ENCODE data around the gene TADA2A.

The TADA2A gene

GRCh38 chr17:37463039-37463438 is 56.4 kb downstream of the TADA2A start:
- DNase-seq (ENCODE audit: extremely low spot score) = no peak
- POLR2A ChIA-PET = no interaction called here
- CTCF ChIA-PET = interaction anchor here (1.2 kb wide), 1 partner anchor 20 kb away, joined by 4 read pairs; no protein-coding TSS in a partner anchor
- no peak for TF ChIP-seq FOXA1 (IDR thresholded peaks at IDR 0.05)
- no peak for TF ChIP-seq TARDBP (IDR thresholded peaks at IDR 0.05)
- TF ChIP-seq HDGF (IDR thresholded peaks at IDR 0.05; ENCODE audit: borderline replicate concordance) = no peak
- no peak for TF ChIP-seq L3MBTL2 (conservative IDR thresholded peaks at IDR 0.05)
- no peak for TF ChIP-seq ELF4 (IDR thresholded peaks at IDR 0.05)
- TF ChIP-seq BHLHE40 (IDR thresholded peaks at IDR 0.05; ENCODE audit: borderline replicate concordance) = no peak
- no peak for TF ChIP-seq NFRKB (IDR thresholded peaks at IDR 0.05)
- no peak for TF ChIP-seq ZNF384 (IDR thresholded peaks at IDR 0.05)
- no peak for TF ChIP-seq CTBP1 (IDR thresholded peaks at IDR 0.05; ENCODE audit: borderline replicate concordance)
- TF ChIP-seq FOXM1 (IDR thresholded peaks at IDR 0.05; ENCODE audit: borderline replicate concordance) = no peak
- TF ChIP-seq, protein P1, sequence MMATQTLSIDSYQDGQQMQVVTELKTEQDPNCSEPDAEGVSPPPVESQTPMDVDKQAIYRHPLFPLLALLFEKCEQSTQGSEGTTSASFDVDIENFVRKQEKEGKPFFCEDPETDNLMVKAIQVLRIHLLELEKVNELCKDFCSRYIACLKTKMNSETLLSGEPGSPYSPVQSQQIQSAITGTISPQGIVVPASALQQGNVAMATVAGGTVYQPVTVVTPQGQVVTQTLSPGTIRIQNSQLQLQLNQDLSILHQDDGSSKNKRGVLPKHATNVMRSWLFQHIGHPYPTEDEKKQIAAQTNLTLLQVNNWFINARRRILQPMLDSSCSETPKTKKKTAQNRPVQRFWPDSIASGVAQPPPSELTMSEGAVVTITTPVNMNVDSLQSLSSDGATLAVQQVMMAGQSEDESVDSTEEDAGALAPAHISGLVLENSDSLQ (IDR thresholded peaks at IDR 0.05) = no peak
- TF ChIP-seq ARNT (IDR thresholded peaks at IDR 0.05) = no peak
- TF ChIP-seq FOXK2 (IDR thresholded peaks at IDR 0.05) = no peak
- TF ChIP-seq SP1 (IDR thresholded peaks at IDR 0.05) = no peak
- TF ChIP-seq SUZ12 (IDR thresholded peaks at IDR 0.05) = no peak
- TF ChIP-seq LEF1 (IDR thresholded peaks at IDR 0.05; ENCODE audit: borderline replicate concordance) = no peak

- CTCF ChIA-PET = no interaction called here
- POLR2A ChIA-PET = interaction anchor here (0.6 kb wide), 1 partner anchor 313 kb away, joined by 3 read pairs; no protein-coding TSS in a partner anchor
- TF ChIP-seq HDGF (IDR thresholded peaks at IDR 0.05; ENCODE audit: borderline replicate concordance) = no peak
- TF ChIP-seq L3MBTL2 (conservative IDR thresholded peaks at IDR 0.05) = no peak
- no peak for TF ChIP-seq NFRKB (IDR thresholded peaks at IDR 0.05)
- TF ChIP-seq FOXM1 (IDR thresholded peaks at IDR 0.05; ENCODE audit: borderline replicate concordance) = no peak
- TF ChIP-seq SP1 (IDR thresholded peaks at IDR 0.05) = no peak
- no peak for TF ChIP-seq FOXK2 (IDR thresholded peaks at IDR 0.05)
- no peak for TF ChIP-seq BHLHE40 (IDR thresholded peaks at IDR 0.05; ENCODE audit: borderline replicate concordance)
- TF ChIP-seq ZNF384 (IDR thresholded peaks at IDR 0.05) = no peak
- TF ChIP-seq TARDBP (IDR thresholded peaks at IDR 0.05) = no peak
- TF ChIP-seq, protein P1 (IDR thresholded peaks at IDR 0.05) = no peak
- no peak for TF ChIP-seq ARNT (IDR thresholded peaks at IDR 0.05)
- TF ChIP-seq LEF1 (IDR thresholded peaks at IDR 0.05; ENCODE audit: borderline replicate concordance) = no peak
- TF ChIP-seq ELF4 (IDR thresholded peaks at IDR 0.05) = no peak
- TF ChIP-seq FOXA1 (IDR thresholded peaks at IDR 0.05) = no peak
- TF ChIP-seq SUZ12 (IDR thresholded peaks at IDR 0.05) = no peak
- no peak for TF ChIP-seq CTBP1 (IDR thresholded peaks at IDR 0.05; ENCODE audit: borderline replicate concordance)
- DNase-seq (ENCODE audit: extremely low spot score) = no peak
These were observed 58.5 kb downstream of the TADA2A start for GRCh38 chr17:37465069-37465616.

DNA sequence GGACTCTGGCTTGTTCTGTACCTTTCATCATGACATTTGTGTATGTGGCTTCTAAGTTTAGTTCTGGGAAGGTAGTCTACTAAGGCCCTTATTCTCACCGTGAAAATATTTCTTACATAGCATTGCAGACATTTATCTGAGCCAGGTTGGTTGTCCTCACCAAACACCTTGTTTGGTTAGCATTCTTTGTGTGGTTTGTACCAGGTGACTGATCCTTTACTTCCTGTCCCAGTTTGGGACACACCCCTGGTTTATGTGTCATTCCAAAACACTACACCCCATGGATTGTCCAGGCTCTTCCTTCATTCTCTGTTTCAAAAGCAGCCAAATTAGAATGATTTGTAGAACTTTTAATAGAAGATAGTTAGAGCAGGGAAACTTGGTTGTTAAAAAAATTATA is 59.8 kb downstream of the TADA2A start:
- CTCF ChIA-PET = no interaction called here
- POLR2A ChIA-PET = no interaction called here
- no peak for DNase-seq (ENCODE audit: extremely low spot score)
- no peak for TF ChIP-seq BHLHE40 (IDR thresholded peaks at IDR 0.05; ENCODE audit: borderline replicate concordance)
- no peak for TF ChIP-seq FOXA1 (IDR thresholded peaks at IDR 0.05)
- TF ChIP-seq TARDBP (IDR thresholded peaks at IDR 0.05) = no peak
- TF ChIP-seq SUZ12 (IDR thresholded peaks at IDR 0.05) = no peak
- no peak for TF ChIP-seq FOXM1 (IDR thresholded peaks at IDR 0.05; ENCODE audit: borderline replicate concordance)
- no peak for TF ChIP-seq LEF1 (IDR thresholded peaks at IDR 0.05; ENCODE audit: borderline replicate concordance)
- no peak for TF ChIP-seq FOXK2 (IDR thresholded peaks at IDR 0.05)
- TF ChIP-seq ELF4 (IDR thresholded peaks at IDR 0.05) = no peak
- TF ChIP-seq HDGF (IDR thresholded peaks at IDR 0.05; ENCODE audit: borderline replicate concordance) = no peak
- TF ChIP-seq NFRKB (IDR thresholded peaks at IDR 0.05) = no peak
- no peak for TF ChIP-seq SP1 (IDR thresholded peaks at IDR 0.05)
- no peak for TF ChIP-seq ZNF384 (IDR thresholded peaks at IDR 0.05)
- TF ChIP-seq CTBP1 (IDR thresholded peaks at IDR 0.05; ENCODE audit: borderline replicate concordance) = no peak
- no peak for TF ChIP-seq ARNT (IDR thresholded peaks at IDR 0.05)
- TF ChIP-seq, protein P1 (IDR thresholded peaks at IDR 0.05) = no peak
- TF ChIP-seq L3MBTL2 (conservative IDR thresholded peaks at IDR 0.05) = no peak

- DNase-seq (ENCODE audit: extremely low spot score) = no peak
- CTCF ChIA-PET = no interaction called here
- no peak for TF ChIP-seq LEF1 (IDR thresholded peaks at IDR 0.05; ENCODE audit: borderline replicate concordance)
- POLR2A ChIA-PET = no interaction called here
These were observed 63.5 kb downstream of the TADA2A start for GRCh38 chr17:37470181-37470580.

DNA sequence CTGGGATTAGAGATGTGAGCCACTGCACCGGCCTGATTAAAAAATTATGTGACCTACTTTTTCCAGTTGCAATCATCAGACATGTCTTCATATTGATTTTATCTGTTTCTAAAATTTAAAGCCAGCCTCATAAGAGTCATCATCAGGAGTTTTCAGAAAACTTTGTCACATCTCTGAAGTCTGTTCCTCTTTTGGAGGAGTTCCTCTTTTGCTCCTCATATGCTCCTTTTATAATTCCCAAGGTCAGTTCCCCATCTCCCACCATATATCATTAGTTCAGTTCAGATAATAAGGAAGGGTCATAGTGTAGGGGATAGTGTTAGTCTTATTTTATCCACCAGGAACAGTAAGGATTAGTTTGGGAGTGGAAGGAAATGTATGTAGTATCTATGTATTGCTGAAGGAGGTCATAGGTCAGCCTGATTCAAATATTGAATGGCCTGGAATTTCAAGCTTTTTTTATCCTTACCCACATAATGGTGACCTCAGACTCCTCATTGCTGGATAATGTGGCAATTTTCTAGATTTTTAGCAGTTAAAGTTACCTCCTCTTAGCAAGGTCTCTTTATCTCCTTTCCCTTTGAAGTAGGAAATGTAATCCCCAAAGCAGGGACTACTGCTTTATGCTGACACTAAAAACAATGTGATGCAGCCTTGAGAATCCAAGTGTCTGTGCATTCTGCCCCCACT is 69.2 kb downstream of the TADA2A start:
- TF ChIP-seq FOXM1 (IDR thresholded peaks at IDR 0.05; ENCODE audit: borderline replicate concordance) = no peak
- no peak for TF ChIP-seq HDGF (IDR thresholded peaks at IDR 0.05; ENCODE audit: borderline replicate concordance)
- TF ChIP-seq ARNT (IDR thresholded peaks at IDR 0.05) = no peak
- TF ChIP-seq TARDBP (IDR thresholded peaks at IDR 0.05) = no peak
- no peak for TF ChIP-seq L3MBTL2 (conservative IDR thresholded peaks at IDR 0.05)
- TF ChIP-seq CTBP1 (IDR thresholded peaks at IDR 0.05; ENCODE audit: borderline replicate concordance) = no peak
- no peak for TF ChIP-seq BHLHE40 (IDR thresholded peaks at IDR 0.05; ENCODE audit: borderline replicate concordance)
- no peak for TF ChIP-seq LEF1 (IDR thresholded peaks at IDR 0.05; ENCODE audit: borderline replicate concordance)
- TF ChIP-seq SP1 (IDR thresholded peaks at IDR 0.05) = no peak
- no peak for TF ChIP-seq ELF4 (IDR thresholded peaks at IDR 0.05)
- TF ChIP-seq ZNF384 (IDR thresholded peaks at IDR 0.05) = no peak
- TF ChIP-seq NFRKB (IDR thresholded peaks at IDR 0.05) = no peak
- TF ChIP-seq SUZ12 (IDR thresholded peaks at IDR 0.05) = no peak
- no peak for TF ChIP-seq FOXK2 (IDR thresholded peaks at IDR 0.05)
- TF ChIP-seq, protein P1 (IDR thresholded peaks at IDR 0.05) = no peak
- no peak for TF ChIP-seq FOXA1 (IDR thresholded peaks at IDR 0.05)
- ChIA-PET POLR2A (no interaction called here), CTCF (interaction anchor here (0.6 kb wide), 1 partner anchor 16 kb away, joined by 6 read pairs; no protein-coding TSS in a partner anchor)
- no peak for DNase-seq (ENCODE audit: extremely low spot score)

Measured in HEK293T (cell line).